ENCODE data around the gene CSNK1A1.
A peak's percentile ranks its signal among the peaks of the same experiment; 100 is the strongest.
"Not testable (repeated sequence)": the region's sequence is repeated elsewhere in the genome, so short reads cannot be mapped to it uniquely, and the experiment has no call there.

Gene CSNK1A1

GRCh38 chr5:149551227-149552037, at the start of gene CSNK1A1:
Gene CSNK1A1, minus strand, starts transcription at chr5:149551439. Its CDS starts 475 bp downstream, at chr5:149550964.
- peak; percentile 97 to 99 for DNase-seq (ENCODE audit: low read depth in 2 of 2)

GRCh38 chr5:149600932-149601331, 49.7 kb upstream of the CSNK1A1 start:
- no peak for DNase-seq (ENCODE audit: low read depth in 2 of 2)

- no peak for DNase-seq (ENCODE audit: low read depth in 2 of 2)
These were observed 48.1 kb upstream of the CSNK1A1 start for GRCh38 chr5:149599375-149599774.

- DNase-seq (ENCODE audit: low read depth in 2 of 2), result no peak
These were observed 47.7 kb upstream of the CSNK1A1 start for GRCh38 chr5:149598966-149599365.

- DNase-seq (ENCODE audit: low read depth in 2 of 2), result not testable (repeated sequence)
These were observed 47.0 kb upstream of the CSNK1A1 start for GRCh38 chr5:149598234-149598633.

- DNase-seq (ENCODE audit: low read depth in 2 of 2), result no peak
These were observed 46.4 kb upstream of the CSNK1A1 start for GRCh38 chr5:149597618-149598017.

GRCh38 chr5:149596712-149597111, 45.5 kb upstream of the CSNK1A1 start:
- DNase-seq (ENCODE audit: low read depth in 2 of 2), result no peak

GRCh38 chr5:149595105-149595504, 43.9 kb upstream of the CSNK1A1 start:
- DNase-seq (ENCODE audit: low read depth in 2 of 2), result not testable (repeated sequence)

GRCh38 chr5:149594206-149594895, 43.1 kb upstream of the CSNK1A1 start:
- DNase-seq (ENCODE audit: low read depth in 2 of 2), result no peak

GRCh38 chr5:149593370-149593769, 42.1 kb upstream of the CSNK1A1 start:
- DNase-seq (ENCODE audit: low read depth in 2 of 2), result no peak

GRCh38 chr5:149588936-149589335, 37.7 kb upstream of the CSNK1A1 start:
- no peak for DNase-seq (ENCODE audit: low read depth in 2 of 2)

- no peak for DNase-seq (ENCODE audit: low read depth in 2 of 2)
These were observed 35.6 kb upstream of the CSNK1A1 start for GRCh38 chr5:149586708-149587318.

GRCh38 chr5:149585910-149586309, 34.7 kb upstream of the CSNK1A1 start:
- DNase-seq (ENCODE audit: low read depth in 2 of 2), result no peak

GRCh38 chr5:149584121-149584520, 32.9 kb upstream of the CSNK1A1 start:
- no peak for DNase-seq (ENCODE audit: low read depth in 2 of 2)

GRCh38 chr5:149583394-149583793, 32.2 kb upstream of the CSNK1A1 start:
- no peak for DNase-seq (ENCODE audit: low read depth in 2 of 2)

- no peak for DNase-seq (ENCODE audit: low read depth in 2 of 2)
These were observed 30.9 kb upstream of the CSNK1A1 start for GRCh38 chr5:149581931-149582768.

GRCh38 chr5:149581192-149581861, 30.1 kb upstream of the CSNK1A1 start, which contains the start of gene ARHGEF37:
Gene ARHGEF37, plus strand, starts transcription at chr5:149581498. Its CDS starts 16,272 bp downstream, at chr5:149597770.
- DNase-seq (ENCODE audit: low read depth in 2 of 2), result peak in 1 of 2 donors; percentile 9

GRCh38 chr5:149580808-149581191, 29.6 kb upstream of the CSNK1A1 start:
- DNase-seq (ENCODE audit: low read depth in 2 of 2), result no peak

GRCh38 chr5:149578896-149579295, 27.7 kb upstream of the CSNK1A1 start:
- no peak for DNase-seq (ENCODE audit: low read depth in 2 of 2)

GRCh38 chr5:149576021-149576420, 24.8 kb upstream of the CSNK1A1 start:
- DNase-seq (ENCODE audit: low read depth in 2 of 2), result no peak

GRCh38 chr5:149575131-149575530, 23.9 kb upstream of the CSNK1A1 start:
- DNase-seq (ENCODE audit: low read depth in 2 of 2), result no peak

Data from stimulated activated CD8-positive, alpha-beta memory T cell treated with anti-CD3 and anti-CD28 coated beads, Interleukin-2, amount 100 ng/mL, for 1 hour (primary cell).